ENCODE measurements around the gene ANKRD27. TPM values are rescaled to one million over a fixed set of nuclear protein-coding genes. Genes with fewer than 3 reads are reported as not detected.

ANKRD27 gene
- total RNA-seq, 1 donor from 2014 or later = 32.4 TPM

- H3K4me3 ChIP-seq = peak overlapping the region; percentile 85 to 98
- no peaks in the 10 kb centered on the region for H3K9me3 ChIP-seq
- H3K36me3 ChIP-seq = no peaks in the 10 kb centered on the region
- H3K4me1 ChIP-seq = peaks cover 33% of the 10 kb centered on the region
- TF ChIP-seq CTCF (IDR thresholded peaks at IDR 0.05) (no peak), POLR2AphosphoS5 (IDR thresholded peaks at IDR 0.05; ENCODE audit: insufficient read depth in 1 of 2, low read depth in 1 of 2) (no peak), POLR2A (IDR thresholded peaks at IDR 0.05) (no peak)
- H3K27me3 ChIP-seq = no peaks in the 10 kb centered on the region
- H3K27ac ChIP-seq = no peak overlapping the region
- intact Hi-C loops (cut with DNase I) = no loop called here
- no peak for DNase-seq (ENCODE audit: extremely low spot score in 2 of 2)
Observed at GRCh38 chr19:32676895-32677359, 1.9 kb upstream of the ANKRD27 start.

GRCh38 chr19:32676186-32676894 is 1.4 kb upstream of the ANKRD27 start:
- Histone ChIP-seq H3K4me1 (peaks cover 38% of the 10 kb centered on the region), H3K4me3 (peak overlapping the region; percentile 85 to 98), H3K36me3 (no peaks in the 10 kb centered on the region), H3K27ac (peak overlapping the region; percentile 68), H3K27me3 (no peaks in the 10 kb centered on the region), H3K9me3 (no peaks in the 10 kb centered on the region)
- no peak for TF ChIP-seq POLR2AphosphoS5 (IDR thresholded peaks at IDR 0.05; ENCODE audit: insufficient read depth in 1 of 2, low read depth in 1 of 2)
- no peak for TF ChIP-seq POLR2A (IDR thresholded peaks at IDR 0.05)
- TF ChIP-seq CTCF (IDR thresholded peaks at IDR 0.05) = no peak
- DNase-seq (ENCODE audit: extremely low spot score in 2 of 2) = no peak
- intact Hi-C loops (cut with DNase I) = no loop called here

GRCh38 chr19:32675720-32676185 is 773 bp upstream of the ANKRD27 start, which contains the start of gene RGS9BP:
TSS of gene RGS9BP (plus strand) at chr19:32675848. CDS start at chr19:32676264, 416 bp downstream.
- DNase-seq (ENCODE audit: extremely low spot score in 2 of 2) = no peak
- Histone ChIP-seq H3K4me3 (peak within 1 kb of the TSS; percentile 85 to 98), H3K4me1 (peaks cover 40% of the 10 kb centered on the region), H3K27me3 (no peaks in the 10 kb centered on the region), H3K9me3 (no peaks in the 10 kb centered on the region), H3K27ac (peak within 1 kb of the TSS; percentile 84), H3K36me3 (no peaks in the 10 kb centered on the region)
- intact Hi-C loops (cut with DNase I) = no loop called here
- no peak for TF ChIP-seq POLR2A (IDR thresholded peaks at IDR 0.05)
- TF ChIP-seq POLR2AphosphoS5 (IDR thresholded peaks at IDR 0.05; ENCODE audit: insufficient read depth in 1 of 2, low read depth in 1 of 2) = no peak
- TF ChIP-seq CTCF (IDR thresholded peaks at IDR 0.05) = no peak

GRCh38 chr19:32674153-32674930 is 638 bp downstream of the ANKRD27 start:
- Histone ChIP-seq H3K36me3 (no peaks in the 10 kb centered on the region), H3K27me3 (no peaks in the 10 kb centered on the region), H3K9me3 (no peaks in the 10 kb centered on the region), H3K4me3 (peak overlapping the region; percentile 85 to 98), H3K4me1 (peaks cover 54% of the 10 kb centered on the region), H3K27ac (peak overlapping the region; percentile 84)
- no peak for DNase-seq (ENCODE audit: extremely low spot score in 2 of 2)
- TF ChIP-seq CTCF (IDR thresholded peaks at IDR 0.05) (no peak), POLR2A (IDR thresholded peaks at IDR 0.05) (no peak), POLR2AphosphoS5 (IDR thresholded peaks at IDR 0.05; ENCODE audit: insufficient read depth in 1 of 2, low read depth in 1 of 2) (no peak)
- intact Hi-C loops (cut with DNase I) = no loop called here
